ENCODE results near the gene GNG14. TPM values are rescaled to one million over a fixed set of nuclear protein-coding genes. Genes with fewer than 3 reads are reported as not detected.

GNG14 gene
- total and polyA plus RNA-seq, 2 donors (not counting 1 experiment from before 2014, with no cell fraction given): not detected

DNA sequence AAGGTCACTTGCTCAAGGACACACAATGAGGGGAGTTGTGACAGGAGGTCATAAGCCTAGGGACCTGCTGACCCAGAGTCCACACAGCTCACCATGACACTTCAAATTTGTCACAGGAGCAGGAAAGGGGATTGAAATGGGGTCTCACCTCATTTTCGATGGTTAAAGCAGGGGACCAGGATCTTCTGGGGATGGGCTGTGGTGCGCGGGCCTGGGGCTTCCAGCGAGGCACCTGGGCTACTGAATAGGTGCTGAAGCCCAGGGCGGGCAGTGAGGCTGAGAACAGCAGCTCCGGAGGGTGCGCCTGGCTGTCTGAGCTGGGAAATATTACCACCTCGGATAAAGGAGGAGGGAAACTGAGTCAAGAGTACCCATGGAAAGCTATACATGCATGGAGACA lies 32.3 kb upstream of the GNG14 start:
- peaks cover 3% of the 10 kb centered on the region for H3K4me1 Mint-ChIP-seq
- Histone ChIP-seq H3K36me3 (replicated peaks in 1 of 2; ENCODE audit: control extremely low read depth in 1 of 2, control insufficient read depth in 1 of 2, extremely low read depth in 1 of 2, insufficient read depth in 2 of 2, low read length in 1 of 2) (peaks cover 7 to 73% of the 10 kb centered on the region in 2 experiments), H3K9ac (ENCODE audit: low read length) (no peak overlapping the region), H3K27me3 (replicated peaks in 1 of 4; ENCODE audit: control extremely low read depth in 1 of 4, control insufficient read depth in 3 of 4, insufficient read depth in 4 of 4, low read length in 3 of 4) (no peaks in the 10 kb centered on the region), H3K27ac (ENCODE audit: low read length in 2 of 2) (no peak overlapping the region), H3K79me2 (ENCODE audit: control insufficient read depth, insufficient read depth, low read length) (peaks cover 50% of the 10 kb centered on the region), H2AFZ (ENCODE audit: insufficient read depth, low read depth, low read length, poor library complexity, severe bottlenecking) (no peak overlapping the region), H3K4me3 (ENCODE audit: control extremely low read depth in 1 of 5, extremely low read depth in 1 of 5, insufficient read depth in 1 of 5, low read depth in 2 of 5, low read length in 4 of 5) (no peak overlapping the region), H4K20me1 (ENCODE audit: control insufficient read depth, insufficient read depth, low read length, poor library complexity, severe bottlenecking) (peaks cover 48% of the 10 kb centered on the region), H3K4me1 (ENCODE audit: control insufficient read depth in 2 of 2, insufficient read depth in 2 of 2, low read length in 2 of 2) (no peaks in the 10 kb centered on the region), H3K4me2 (replicated peaks; ENCODE audit: low read depth, low read length, poor library complexity, severe bottlenecking) (no peak overlapping the region), H3K9me3 (ENCODE audit: control extremely low read depth in 1 of 3, control insufficient read depth in 2 of 3, insufficient read depth in 1 of 3, low read length in 2 of 3) (peaks cover 0 to 4% (median 0%) of the 10 kb centered on the region in 3 donors)
- DNase-seq: no peak
- no peak for TF ChIP-seq EZH2 (IDR thresholded peaks at IDR 0.05; ENCODE audit: borderline replicate concordance, insufficient read depth, low read depth, low read length, poor library complexity, severe bottlenecking)
- TF ChIP-seq, protein P1, sequence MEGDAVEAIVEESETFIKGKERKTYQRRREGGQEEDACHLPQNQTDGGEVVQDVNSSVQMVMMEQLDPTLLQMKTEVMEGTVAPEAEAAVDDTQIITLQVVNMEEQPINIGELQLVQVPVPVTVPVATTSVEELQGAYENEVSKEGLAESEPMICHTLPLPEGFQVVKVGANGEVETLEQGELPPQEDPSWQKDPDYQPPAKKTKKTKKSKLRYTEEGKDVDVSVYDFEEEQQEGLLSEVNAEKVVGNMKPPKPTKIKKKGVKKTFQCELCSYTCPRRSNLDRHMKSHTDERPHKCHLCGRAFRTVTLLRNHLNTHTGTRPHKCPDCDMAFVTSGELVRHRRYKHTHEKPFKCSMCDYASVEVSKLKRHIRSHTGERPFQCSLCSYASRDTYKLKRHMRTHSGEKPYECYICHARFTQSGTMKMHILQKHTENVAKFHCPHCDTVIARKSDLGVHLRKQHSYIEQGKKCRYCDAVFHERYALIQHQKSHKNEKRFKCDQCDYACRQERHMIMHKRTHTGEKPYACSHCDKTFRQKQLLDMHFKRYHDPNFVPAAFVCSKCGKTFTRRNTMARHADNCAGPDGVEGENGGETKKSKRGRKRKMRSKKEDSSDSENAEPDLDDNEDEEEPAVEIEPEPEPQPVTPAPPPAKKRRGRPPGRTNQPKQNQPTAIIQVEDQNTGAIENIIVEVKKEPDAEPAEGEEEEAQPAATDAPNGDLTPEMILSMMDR (IDR thresholded peaks at IDR 0.05): no peak
- CTCF ChIA-PET: interaction anchor here (0.5 to 1.6 kb wide), 3 partner anchors 16 to 113 kb away, joined by 3 read pairs; no protein-coding TSS in a partner anchor
- no peaks in the 10 kb centered on the region for H3K27me3 Mint-ChIP-seq
- intact Hi-C loops (cut with micrococcal nuclease): no loop called here
- H3K9me3 Mint-ChIP-seq (ENCODE audit: insufficient read depth): no peaks in the 10 kb centered on the region
- ATAC-seq (ENCODE audit: low read depth): no peak
- no peak overlapping the region for H3K4me3 Mint-ChIP-seq
- POLR2A ChIA-PET: interaction anchor here (0.7 kb wide), 1 partner anchor 37 kb away, joined by 3 read pairs; no protein-coding TSS in a partner anchor
- 97% methylated on average over 8 of the region's 8 CpGs for WGBS (ENCODE audit: insufficient coverage)
- peak overlapping the region; percentile 1 for H3K27ac Mint-ChIP-seq

DNA sequence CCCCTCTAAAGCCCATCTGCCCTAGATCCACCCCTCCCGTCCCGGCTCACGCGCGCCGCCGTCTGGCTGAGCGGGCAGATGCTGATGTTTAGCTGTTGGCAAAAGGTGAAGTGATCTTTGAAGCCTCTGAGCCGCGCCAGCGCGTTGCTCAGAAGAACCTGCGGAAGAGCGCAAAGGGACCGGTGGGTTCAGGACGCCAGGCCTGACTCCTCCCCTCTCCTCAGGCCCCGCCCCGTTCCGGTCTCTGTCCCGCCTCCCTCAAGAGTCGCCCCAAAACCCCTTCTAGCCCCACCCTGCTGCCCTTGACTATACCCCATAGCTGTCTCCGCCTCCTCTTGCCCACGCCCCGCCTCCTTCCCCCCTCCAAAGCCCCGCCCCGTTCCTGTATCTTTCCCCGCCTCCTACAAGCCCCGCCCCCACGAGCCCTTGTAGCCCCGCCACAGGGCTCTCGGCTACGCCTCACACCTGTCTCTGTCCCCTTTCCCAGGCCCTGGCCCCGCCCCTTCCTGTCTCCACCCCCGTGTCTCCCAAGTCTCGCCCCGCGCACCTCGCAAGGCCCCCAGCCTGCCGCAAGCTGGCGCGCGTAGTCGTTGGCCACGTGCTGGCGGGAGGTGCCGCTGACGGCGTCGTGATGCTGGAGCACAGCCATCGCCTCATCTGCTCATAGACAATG lies 30.8 kb upstream of the GNG14 start:
- no peak for ATAC-seq (ENCODE audit: low read depth)
- H3K4me3 Mint-ChIP-seq: no peak overlapping the region
- ChIA-PET POLR2A (no interaction called here), CTCF (no interaction called here)
- no peak overlapping the region for H2AFZ ChIP-seq (ENCODE audit: insufficient read depth, low read depth, low read length, poor library complexity, severe bottlenecking)
- H4K20me1 ChIP-seq (ENCODE audit: control insufficient read depth, insufficient read depth, low read length, poor library complexity, severe bottlenecking): peaks cover 60% of the 10 kb centered on the region
- H3K27ac ChIP-seq (ENCODE audit: low read length in 2 of 2): no peak overlapping the region
- H3K36me3 ChIP-seq (replicated peaks in 1 of 2; ENCODE audit: control extremely low read depth in 1 of 2, control insufficient read depth in 1 of 2, extremely low read depth in 1 of 2, insufficient read depth in 2 of 2, low read length in 1 of 2): peaks cover 7 to 75% of the 10 kb centered on the region in 2 experiments
- no peak for DNase-seq
- intact Hi-C loops (cut with micrococcal nuclease): no loop called here
- peaks cover 0 to 4% (median 0%) of the 10 kb centered on the region in 3 donors for H3K9me3 ChIP-seq (ENCODE audit: control extremely low read depth in 1 of 3, control insufficient read depth in 2 of 3, insufficient read depth in 1 of 3, low read length in 2 of 3)
- H3K4me1 Mint-ChIP-seq: peaks cover 3% of the 10 kb centered on the region
- no peak overlapping the region for H3K4me2 ChIP-seq (replicated peaks; ENCODE audit: low read depth, low read length, poor library complexity, severe bottlenecking)
- peaks cover 65% of the 10 kb centered on the region for H3K79me2 ChIP-seq (ENCODE audit: control insufficient read depth, insufficient read depth, low read length)
- no peaks in the 10 kb centered on the region for H3K27me3 ChIP-seq (replicated peaks in 1 of 4; ENCODE audit: control extremely low read depth in 1 of 4, control insufficient read depth in 3 of 4, insufficient read depth in 4 of 4, low read length in 3 of 4)
- 94% methylated on average over 36 of the region's 50 CpGs for whole genome bisulfite sequencing (ENCODE audit: insufficient coverage)
- H3K4me3 ChIP-seq (ENCODE audit: control extremely low read depth in 1 of 5, extremely low read depth in 1 of 5, insufficient read depth in 1 of 5, low read depth in 2 of 5, low read length in 4 of 5): no peak overlapping the region
- H3K9me3 Mint-ChIP-seq (ENCODE audit: insufficient read depth): no peaks in the 10 kb centered on the region
- no peaks in the 10 kb centered on the region for H3K4me1 ChIP-seq (ENCODE audit: control insufficient read depth in 2 of 2, insufficient read depth in 2 of 2, low read length in 2 of 2)
- TF ChIP-seq, protein P1 (IDR thresholded peaks at IDR 0.05): no peak
- TF ChIP-seq EZH2 (IDR thresholded peaks at IDR 0.05; ENCODE audit: borderline replicate concordance, insufficient read depth, low read depth, low read length, poor library complexity, severe bottlenecking): no peak
- H3K9ac ChIP-seq (ENCODE audit: low read length): no peak overlapping the region
- no peak overlapping the region for H3K27ac Mint-ChIP-seq
- no peaks in the 10 kb centered on the region for H3K27me3 Mint-ChIP-seq

Data from B cell (primary cell).